DOHH2 (cell line): ENCODE data around the gene FMR1NB.

ENCODE experiments used
- CTCF ChIP-seq: fragments of 200-600 bp; sonication (generic); IDR thresholded peaks from one replicate; pipeline ENCODE4 v1.5.1; 2014; ENCODE audit warnings: antibody characterized with exemption, mild to moderate bottlenecking, low read depth, low read length; ENCODE audit not compliant: poor library complexity, severe bottlenecking
- EZH2phosphoT487 ChIP-seq: fragments of 200-600 bp; sonication (generic); IDR thresholded peaks from 2 replicates; pipeline ENCODE4 v1.6.1; 2017; ENCODE audit warnings: borderline replicate concordance, mild to moderate bottlenecking, antibody characterized with exemption, low read length, moderate library complexity, mixed read lengths

- TF ChIP-seq CTCF (no peak), EZH2phosphoT487 (no peak)
These were observed 47.3 kb upstream of the FMR1NB start for GRCh38 chrX:147933815-147934214.
